SK-N-MC (cell line): ENCODE results near the gene DCLK2.

Source experiments
- EZH2 ChIP-seq: fragments of 200-600 bp; sonication (generic); IDR thresholded peaks from one replicate; pipeline ENCODE4 v1.6.1; 2017; ENCODE audit warnings: antibody characterized with exemption
- FOXP2 ChIP-seq: optimal IDR thresholded peaks from 2 replicates; pipeline ENCODE3; 2011; ENCODE audit warnings: mild to moderate bottlenecking, moderate library complexity; ENCODE audit not compliant: insufficient read depth; ENCODE audit errors: extremely low read length, control extremely low read depth
- POLR2AphosphoS5 ChIP-seq: IDR thresholded peaks from 2 replicates; pipeline ENCODE4 v1.6.1; 2012; ENCODE audit warnings: mild to moderate bottlenecking, low read depth, low read length, borderline replicate concordance

GRCh38 chr4:150070464-150071170 lies 7.6 kb upstream of the DCLK2 start:
- TF ChIP-seq EZH2 (no peak), POLR2AphosphoS5 (no peak), FOXP2 (no peak)
